Measurements from ENCODE around the gene RAB29.

The RAB29 gene

GRCh38 chr1:205741681-205742080 is 33.6 kb downstream of the RAB29 start:
- Mint-ChIP-seq H3K4me1 (peaks cover 43% of the 10 kb centered on the region), H3K4me3 (no peak overlapping the region), H3K9me3 (no peaks in the 10 kb centered on the region), H3K27ac (peak overlapping the region; percentile 34 to 83 (median 66)), H3K36me3 (ENCODE audit: low read depth) (peaks cover 30% of the 10 kb centered on the region), H3K27me3 (ENCODE audit: low read depth) (no peaks in the 10 kb centered on the region)
- TF ChIP-seq CTCF (IDR thresholded peaks at IDR 0.05; ENCODE audit: unreplicated experiment in 3 of 3) = no peak

- H3K9me3 Mint-ChIP-seq = no peaks in the 10 kb centered on the region
- peaks cover 37% of the 10 kb centered on the region for H3K36me3 Mint-ChIP-seq (ENCODE audit: low read depth)
- H3K27me3 Mint-ChIP-seq (ENCODE audit: low read depth) = no peaks in the 10 kb centered on the region
- TF ChIP-seq CTCF (IDR thresholded peaks at IDR 0.05; ENCODE audit: unreplicated experiment in 3 of 3) = no peak
- H3K4me3 Mint-ChIP-seq = no peak overlapping the region
- H3K4me1 Mint-ChIP-seq = peaks cover 36% of the 10 kb centered on the region
- H3K27ac Mint-ChIP-seq = peak overlapping the region in 1 of 3 experiments; percentile 48
These were observed 35.7 kb downstream of the RAB29 start for GRCh38 chr1:205739348-205740160.

GRCh38 chr1:205735218-205735617 is 40.1 kb downstream of the RAB29 start:
- H3K4me3 Mint-ChIP-seq = no peak overlapping the region

GRCh38 chr1:205733438-205734175 is 41.7 kb downstream of the RAB29 start:
- no peak for TF ChIP-seq CTCF (IDR thresholded peaks at IDR 0.05; ENCODE audit: unreplicated experiment in 3 of 3)
- Mint-ChIP-seq H3K36me3 (ENCODE audit: low read depth) (peaks cover 53% of the 10 kb centered on the region), H3K27ac (peak overlapping the region in 1 of 3 experiments; percentile 50), H3K27me3 (ENCODE audit: low read depth) (no peaks in the 10 kb centered on the region), H3K4me1 (peaks cover 16% of the 10 kb centered on the region), H3K4me3 (no peak overlapping the region), H3K9me3 (no peaks in the 10 kb centered on the region)

More at GRCh38 chr1:205735218-205735617, 40.1 kb downstream of the RAB29 start:
- H3K4me1 Mint-ChIP-seq = peaks cover 21% of the 10 kb centered on the region
- peaks cover 56% of the 10 kb centered on the region for H3K36me3 Mint-ChIP-seq (ENCODE audit: low read depth)
- no peaks in the 10 kb centered on the region for H3K27me3 Mint-ChIP-seq (ENCODE audit: low read depth)
- H3K27ac Mint-ChIP-seq = no peak overlapping the region
- no peak for TF ChIP-seq CTCF (IDR thresholded peaks at IDR 0.05; ENCODE audit: unreplicated experiment in 3 of 3)
- no peaks in the 10 kb centered on the region for H3K9me3 Mint-ChIP-seq

GRCh38 chr1:205729945-205730610 is 45.2 kb downstream of the RAB29 start:
- peaks cover 63% of the 10 kb centered on the region for H3K36me3 Mint-ChIP-seq (ENCODE audit: low read depth)
- H3K4me3 Mint-ChIP-seq = no peak overlapping the region

More at GRCh38 chr1:205729945-205730610, 45.2 kb downstream of the RAB29 start:
- no peaks in the 10 kb centered on the region for H3K9me3 Mint-ChIP-seq
- peak overlapping the region in 2 of 3 experiments; percentile 8 to 27 for H3K27ac Mint-ChIP-seq
- TF ChIP-seq CTCF (IDR thresholded peaks at IDR 0.05; ENCODE audit: unreplicated experiment in 3 of 3) = no peak
- no peaks in the 10 kb centered on the region for H3K27me3 Mint-ChIP-seq (ENCODE audit: low read depth)
- H3K4me1 Mint-ChIP-seq = peaks cover 18% of the 10 kb centered on the region

Data from nephron (organoid).